Measurements from ENCODE around the gene SPATA25.

Gene SPATA25

GRCh38 chr20:45909336-45909808 is 21.9 kb upstream of the SPATA25 start:
- TF ChIP-seq REST (IDR thresholded peaks at IDR 0.05; ENCODE audit: low read depth): no peak
- no peak for TF ChIP-seq CEBPB (IDR thresholded peaks at IDR 0.05)
- no peak for TF ChIP-seq EGR1 (IDR thresholded peaks at IDR 0.05)
- no peak for TF ChIP-seq TEAD4 (IDR thresholded peaks at IDR 0.05)
- no peak for TF ChIP-seq CREB1 (IDR thresholded peaks at IDR 0.05; ENCODE audit: low read depth)
- no peak for TF ChIP-seq USF1 (IDR thresholded peaks at IDR 0.05)
- TF ChIP-seq TAF1 (IDR thresholded peaks at IDR 0.05; ENCODE audit: low read depth): no peak
- no peak for TF ChIP-seq YY1 (IDR thresholded peaks at IDR 0.05; ENCODE audit: low read depth)
- TF ChIP-seq FOXM1 (IDR thresholded peaks at IDR 0.05; ENCODE audit: borderline replicate concordance, low read depth): no peak
- no peak for TF ChIP-seq TCF12 (IDR thresholded peaks at IDR 0.05; ENCODE audit: low read depth)
- TF ChIP-seq EP300 (IDR thresholded peaks at IDR 0.05; ENCODE audit: borderline replicate concordance): no peak
- no peak for TF ChIP-seq NFIC (IDR thresholded peaks at IDR 0.05)

- no peak for TF ChIP-seq TEAD4 (IDR thresholded peaks at IDR 0.05)
- no peak for TF ChIP-seq FOXM1 (IDR thresholded peaks at IDR 0.05; ENCODE audit: borderline replicate concordance, low read depth)
- no peak for TF ChIP-seq YY1 (IDR thresholded peaks at IDR 0.05; ENCODE audit: low read depth)
- no peak for TF ChIP-seq REST (IDR thresholded peaks at IDR 0.05; ENCODE audit: low read depth)
- no peak for TF ChIP-seq TAF1 (IDR thresholded peaks at IDR 0.05; ENCODE audit: low read depth)
- no peak for TF ChIP-seq USF1 (IDR thresholded peaks at IDR 0.05)
- no peak for TF ChIP-seq EP300 (IDR thresholded peaks at IDR 0.05; ENCODE audit: borderline replicate concordance)
- no peak for TF ChIP-seq RAD21 (IDR thresholded peaks at IDR 0.05; ENCODE audit: low read depth)
- TF ChIP-seq NFIC (IDR thresholded peaks at IDR 0.05): no peak
- no peak for TF ChIP-seq CREB1 (IDR thresholded peaks at IDR 0.05; ENCODE audit: low read depth)
Observed at GRCh38 chr20:45908084-45908483, 20.7 kb upstream of the SPATA25 start.

GRCh38 chr20:45907219-45907948 is 20.0 kb upstream of the SPATA25 start:
- TF ChIP-seq MAX (IDR thresholded peaks at IDR 0.05) (no peak), ZBTB7A (IDR thresholded peaks at IDR 0.05; ENCODE audit: low read depth) (no peak), CREB1 (IDR thresholded peaks at IDR 0.05; ENCODE audit: low read depth) (no peak), CEBPB (IDR thresholded peaks at IDR 0.05) (no peak), NFIC (IDR thresholded peaks at IDR 0.05) (no peak), TAF1 (IDR thresholded peaks at IDR 0.05; ENCODE audit: low read depth) (no peak), FOXM1 (IDR thresholded peaks at IDR 0.05; ENCODE audit: borderline replicate concordance, low read depth) (no peak), TCF12 (IDR thresholded peaks at IDR 0.05; ENCODE audit: low read depth) (no peak), YY1 (IDR thresholded peaks at IDR 0.05; ENCODE audit: low read depth) (no peak), TEAD4 (IDR thresholded peaks at IDR 0.05) (no peak), EGR1 (IDR thresholded peaks at IDR 0.05) (no peak), EP300 (IDR thresholded peaks at IDR 0.05; ENCODE audit: borderline replicate concordance) (no peak), USF1 (IDR thresholded peaks at IDR 0.05) (no peak), RAD21 (IDR thresholded peaks at IDR 0.05; ENCODE audit: low read depth) (no peak), REST (IDR thresholded peaks at IDR 0.05; ENCODE audit: low read depth) (no peak)

Data from Ishikawa (cell line).